Neural cell (in vitro differentiated cells): ENCODE measurements around the gene COBL.

Experiments used
- CTCF ChIP-seq: fragments of 450-650 bp; IDR thresholded peaks from 2 replicates; pipeline ENCODE4 v1.5.1; 2014; ENCODE audit warnings: antibody characterized with exemption, mild to moderate bottlenecking, moderate library complexity; ENCODE audit not compliant: poor library complexity, severe bottlenecking
- EP300 ChIP-seq: fragments of 450-650 bp; conservative IDR thresholded peaks from 2 replicates; pipeline ENCODE4 v1.6.1; 2014; ENCODE audit warnings: antibody characterized with exemption, mild to moderate bottlenecking, moderate library complexity; ENCODE audit not compliant: poor library complexity, severe bottlenecking
- EZH2 ChIP-seq: fragments of 200-600, 300-800 bp; shearing (Covaris generic), sonication (generic); IDR thresholded peaks from 2 replicates; pipeline ENCODE4 v1.6.1; 2014; ENCODE audit warnings: antibody characterized with exemption, low read length, borderline replicate concordance, mild to moderate bottlenecking; ENCODE audit not compliant: insufficient read depth, poor library complexity, severe bottlenecking
- POLR2AphosphoS5 ChIP-seq: IDR thresholded peaks from 2 replicates; pipeline ENCODE4 v1.6.1; 2012
- SMC3 ChIP-seq: fragments of 450-650 bp; conservative IDR thresholded peaks from 2 replicates; pipeline ENCODE4 v1.6.1; 2014; ENCODE audit warnings: antibody characterized with exemption, mild to moderate bottlenecking, moderate library complexity; ENCODE audit not compliant: poor library complexity

GRCh38 chr7:51210766-51211165 lies 105.8 kb downstream of the COBL start:
- TF ChIP-seq EP300 (no peak), CTCF (no peak), EZH2 (no peak), SMC3 (no peak), POLR2AphosphoS5 (no peak)
